VCaP (cell line): Measurements from ENCODE around the gene CHEK1.
"Not testable (repeated sequence)": the region's sequence is repeated elsewhere in the genome, so short reads cannot be mapped to it uniquely, and the experiment has no call there.

ENCODE experiments used
- H3K27ac ChIP-seq: fragments of 450-650 bp; 2 replicates; pipeline ENCODE4 v1.5.1; 2017
- CTCF ChIP-seq: fragments of 450-650 bp; conservative IDR thresholded peaks from 2 replicates; pipeline ENCODE4 v1.5.1; 2017; ENCODE audit warnings: mild to moderate bottlenecking, moderate library complexity

The CHEK1 gene

GRCh38 chr11:125694951-125695350, 70.0 kb downstream of the CHEK1 start:
- H3K27ac ChIP-seq = no peak overlapping the region
- no peak for TF ChIP-seq CTCF

GRCh38 chr11:125701018-125701610, 76.2 kb downstream of the CHEK1 start:
- TF ChIP-seq CTCF = no peak
- no peak overlapping the region for H3K27ac ChIP-seq

GRCh38 chr11:125701858-125702621, 77.1 kb downstream of the CHEK1 start:
- no peak for TF ChIP-seq CTCF
- H3K27ac ChIP-seq = no peak overlapping the region

GRCh38 chr11:125704686-125705085, 79.7 kb downstream of the CHEK1 start:
- H3K27ac ChIP-seq = not testable (repeated sequence)

- no peak overlapping the region for H3K27ac ChIP-seq
- no peak for TF ChIP-seq CTCF
Measured at GRCh38 chr11:125720781-125721180, 95.8 kb downstream of the CHEK1 start.

GRCh38 chr11:125724125-125724524, 99.2 kb downstream of the CHEK1 start:
- TF ChIP-seq CTCF = peak; percentile 63
- no peak overlapping the region for H3K27ac ChIP-seq
